RWPE2 (cell line): Measurements from ENCODE around the gene COL9A2.
A peak's percentile ranks its signal among the peaks of the same experiment; 100 is the strongest.

ENCODE experiments used
- ATAC-seq: fragments of 200-7000 bp; cut with Tn5 transposase; 3 replicates; pipeline ENCODE4 v1.9.1; 2021; ENCODE audit warnings: low read depth
- DNase-seq: peaks from one replicate; pipeline ENCODE4 v3.0.0-alpha.2; 2020; ENCODE audit warnings: low spot score
- H3K27ac ChIP-seq: fragments of 450-650 bp; 2 replicates; pipeline ENCODE4 v1.5.1; 2017; ENCODE audit warnings: mild to moderate bottlenecking; ENCODE audit not compliant: poor library complexity, severe bottlenecking
- H3K27me3 ChIP-seq: fragments of 250-450 bp; sonication (Bioruptor Pico); 2 replicates; pipeline ENCODE4 v1.5.1; 2021; ENCODE audit warnings: mild to moderate bottlenecking, moderate library complexity; ENCODE audit not compliant: insufficient read depth, poor library complexity, severe bottlenecking
- H3K36me3 ChIP-seq: fragments of 250-450 bp; sonication (Bioruptor Pico); 2 replicates; pipeline ENCODE4 v1.5.1; 2020; ENCODE audit warnings: low read depth, mild to moderate bottlenecking, moderate library complexity
- H3K4me1 ChIP-seq: fragments of 250-450 bp; sonication (Bioruptor Pico); 2 replicates; pipeline ENCODE4 v1.5.1; 2021; ENCODE audit warnings: mild to moderate bottlenecking, moderate library complexity; ENCODE audit not compliant: insufficient read depth, poor library complexity, severe bottlenecking
- H3K4me3 ChIP-seq: fragments of 250-450 bp; sonication (Bioruptor Pico); 2 replicates; pipeline ENCODE4 v1.5.1; 2021; ENCODE audit warnings: mild to moderate bottlenecking, moderate library complexity; ENCODE audit not compliant: severe bottlenecking
- H3K9me3 ChIP-seq: fragments of 250-450 bp; sonication (Bioruptor Pico); 2 replicates; pipeline ENCODE4 v1.5.1; 2021; ENCODE audit warnings: mild to moderate bottlenecking, moderate library complexity; ENCODE audit not compliant: severe bottlenecking
- TF ChIP-seq, protein P1 (sequence below): fragments of 450-650 bp; IDR thresholded peaks from one replicate; pipeline ENCODE4 v1.5.1; 2017; ENCODE audit warnings: mild to moderate bottlenecking, moderate library complexity; ENCODE audit not compliant: poor library complexity, severe bottlenecking

Gene COL9A2

GRCh38 chr1:40305451-40305850, 11.6 kb downstream of the COL9A2 start:
- Histone ChIP-seq H3K9me3 (no peaks in the 10 kb centered on the region), H3K4me1 (no peaks in the 10 kb centered on the region), H3K4me3 (no peak overlapping the region), H3K27ac (no peak overlapping the region), H3K36me3 (no peaks in the 10 kb centered on the region), H3K27me3 (no peaks in the 10 kb centered on the region)
- ATAC-seq (peak; percentile 54; the same call in 2 of the 3 replicates), DNase-seq (no peak)
- TF ChIP-seq, protein P1, sequence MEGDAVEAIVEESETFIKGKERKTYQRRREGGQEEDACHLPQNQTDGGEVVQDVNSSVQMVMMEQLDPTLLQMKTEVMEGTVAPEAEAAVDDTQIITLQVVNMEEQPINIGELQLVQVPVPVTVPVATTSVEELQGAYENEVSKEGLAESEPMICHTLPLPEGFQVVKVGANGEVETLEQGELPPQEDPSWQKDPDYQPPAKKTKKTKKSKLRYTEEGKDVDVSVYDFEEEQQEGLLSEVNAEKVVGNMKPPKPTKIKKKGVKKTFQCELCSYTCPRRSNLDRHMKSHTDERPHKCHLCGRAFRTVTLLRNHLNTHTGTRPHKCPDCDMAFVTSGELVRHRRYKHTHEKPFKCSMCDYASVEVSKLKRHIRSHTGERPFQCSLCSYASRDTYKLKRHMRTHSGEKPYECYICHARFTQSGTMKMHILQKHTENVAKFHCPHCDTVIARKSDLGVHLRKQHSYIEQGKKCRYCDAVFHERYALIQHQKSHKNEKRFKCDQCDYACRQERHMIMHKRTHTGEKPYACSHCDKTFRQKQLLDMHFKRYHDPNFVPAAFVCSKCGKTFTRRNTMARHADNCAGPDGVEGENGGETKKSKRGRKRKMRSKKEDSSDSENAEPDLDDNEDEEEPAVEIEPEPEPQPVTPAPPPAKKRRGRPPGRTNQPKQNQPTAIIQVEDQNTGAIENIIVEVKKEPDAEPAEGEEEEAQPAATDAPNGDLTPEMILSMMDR = peak; percentile 14

- Histone ChIP-seq H3K4me1 (no peaks in the 10 kb centered on the region), H3K9me3 (no peaks in the 10 kb centered on the region), H3K27me3 (no peaks in the 10 kb centered on the region), H3K4me3 (no peak overlapping the region), H3K36me3 (no peaks in the 10 kb centered on the region), H3K27ac (no peak overlapping the region)
- TF ChIP-seq, protein P1 = no peak
- ATAC-seq (no peak), DNase-seq (no peak)
Measured at GRCh38 chr1:40303790-40304189, 13.3 kb downstream of the COL9A2 start.

DNA sequence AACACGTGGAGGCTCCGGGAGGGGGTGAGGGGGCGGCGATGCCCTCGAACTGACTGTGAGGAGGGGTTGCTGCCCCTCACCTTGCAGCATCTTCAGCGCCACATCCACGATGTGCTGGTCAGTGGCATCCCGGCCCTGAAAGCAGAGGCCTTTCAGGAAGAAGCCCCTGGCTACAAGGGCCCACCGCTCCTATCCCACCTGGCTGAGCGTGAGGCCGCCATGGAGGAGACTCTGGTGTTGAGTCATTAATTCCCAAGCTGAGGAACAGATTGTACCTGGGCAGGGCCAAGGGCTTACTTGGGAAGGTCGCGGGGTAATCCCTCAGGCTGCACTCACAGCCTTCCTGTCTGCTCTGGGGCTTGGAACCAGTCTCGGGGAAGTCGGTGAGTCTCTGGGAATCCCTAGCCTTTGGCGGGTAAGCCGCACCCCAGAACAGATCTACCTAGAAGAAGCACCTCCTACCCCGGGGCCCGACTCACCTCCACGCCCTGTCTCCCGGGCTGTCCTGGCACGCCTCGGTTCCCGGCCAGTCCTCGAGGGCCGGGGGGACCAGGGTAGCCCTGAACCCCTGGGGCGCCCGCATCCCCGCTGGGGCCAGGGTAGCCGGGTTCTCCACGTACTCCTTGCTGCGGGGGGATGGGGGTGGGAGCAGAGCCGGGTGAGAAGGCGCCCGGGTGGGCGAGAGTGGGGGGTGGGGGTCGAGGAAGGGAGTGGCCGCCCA, 13.9 kb downstream of the COL9A2 start:
- Histone ChIP-seq H3K27ac (no peak overlapping the region), H3K9me3 (no peaks in the 10 kb centered on the region), H3K4me3 (no peak overlapping the region), H3K27me3 (no peaks in the 10 kb centered on the region), H3K4me1 (no peaks in the 10 kb centered on the region), H3K36me3 (no peaks in the 10 kb centered on the region)
- TF ChIP-seq, protein P1 = no peak
- DNase-seq (no peak), ATAC-seq (0 out of 3 replicates have a peak, but pooled peaks have one; percentile 17)

DNA sequence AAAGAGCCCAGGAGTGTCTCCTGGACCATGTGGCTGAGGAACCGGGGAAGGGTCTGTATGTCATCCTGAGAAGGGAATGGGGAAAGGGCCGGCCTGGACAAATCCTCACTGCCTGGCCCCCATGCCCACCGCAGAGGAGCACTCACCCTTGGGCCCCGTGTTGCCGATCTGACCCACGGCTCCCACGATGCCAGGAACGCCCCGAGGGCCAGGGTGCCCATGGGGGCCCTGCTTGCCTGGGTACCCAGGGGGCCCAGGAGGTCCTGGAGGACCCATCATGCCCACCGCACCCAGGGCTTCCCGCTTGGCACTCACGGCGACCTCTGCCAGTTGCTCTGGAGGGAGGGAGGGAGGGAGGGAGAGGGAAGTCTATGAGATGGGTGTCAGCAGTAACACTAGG, 14.6 kb downstream of the COL9A2 start:
- Histone ChIP-seq H3K27me3 (no peaks in the 10 kb centered on the region), H3K9me3 (no peaks in the 10 kb centered on the region), H3K36me3 (no peaks in the 10 kb centered on the region), H3K4me1 (no peaks in the 10 kb centered on the region), H3K27ac (no peak overlapping the region), H3K4me3 (no peak overlapping the region)
- ATAC-seq (no peak), DNase-seq (no peak)
- TF ChIP-seq, protein P1 = no peak
